Prostate gland (tissue), 2 donors: Measurements from ENCODE around the gene PSMB2.

Experiments
- POLR2A ChIP-seq: fragments of 450-650 bp; IDR thresholded peaks from one replicate; pipeline ENCODE4 v1.6.1; 2016; ENCODE audit warnings: antibody characterized with exemption, mild to moderate bottlenecking
- POLR2AphosphoS5 ChIP-seq: sonication (generic); formaldehyde crosslinking; IDR thresholded peaks from one replicate; pipeline ENCODE4 v1.6.1; 2017; ENCODE audit warnings: antibody characterized with exemption
- TF ChIP-seq, protein P1 (sequence below), 4 experiments: fragments of 200-600 bp in 2 of 4; fragments of 450-650 bp in 2 of 4; sonication (generic) in 2 of 4; IDR thresholded peaks; 1 replicate in 3 of 4; 2 replicates in 1 of 4; pipeline ENCODE4 v1.5.1; 2016 to 2019; ENCODE audit warnings: antibody characterized with exemption in 4 of 4, mild to moderate bottlenecking in 2 of 4, moderate library complexity in 2 of 4

DNA sequence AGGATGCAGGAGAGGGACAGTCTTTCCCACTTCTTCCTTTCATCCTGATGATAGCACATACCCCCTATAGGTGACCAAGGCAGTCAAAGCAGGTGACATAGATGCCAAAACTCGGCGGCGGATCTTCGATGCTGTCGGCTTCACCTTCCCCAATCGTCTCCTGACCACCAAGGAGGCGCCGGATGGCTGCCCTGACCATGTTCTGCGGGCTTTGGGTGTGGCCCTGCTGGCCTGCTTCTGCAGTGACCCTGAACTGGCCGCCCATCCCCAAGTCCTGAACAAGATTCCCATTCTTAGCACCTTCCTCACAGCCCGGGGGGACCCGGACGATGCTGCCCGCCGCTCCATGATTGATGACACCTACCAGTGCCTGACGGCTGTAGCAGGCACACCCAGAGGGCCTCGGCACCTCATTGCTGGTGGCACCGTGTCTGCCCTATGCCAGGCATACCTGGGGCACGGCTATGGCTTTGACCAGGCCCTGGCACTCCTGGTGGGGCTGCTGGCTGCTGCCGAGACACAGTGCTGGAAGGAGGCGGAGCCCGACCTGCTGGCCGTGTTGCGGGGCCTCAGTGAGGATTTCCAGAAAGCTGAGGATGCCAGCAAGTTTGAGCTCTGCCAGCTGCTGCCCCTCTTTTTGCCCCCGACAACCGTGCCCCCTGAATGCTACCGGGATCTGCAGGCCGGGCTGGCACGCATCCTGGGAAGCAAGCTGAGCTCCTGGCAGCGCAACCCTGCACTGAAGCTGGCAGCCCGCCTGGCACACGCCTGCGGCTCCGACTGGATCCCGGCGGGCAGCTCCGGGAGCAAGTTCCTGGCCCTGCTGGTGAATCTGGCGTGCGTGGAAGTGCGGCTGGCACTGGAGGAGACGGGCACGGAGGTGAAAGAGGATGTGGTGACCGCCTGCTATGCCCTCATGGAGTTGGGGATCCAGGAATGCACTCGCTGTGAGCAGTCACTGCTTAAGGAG is 80.8 kb downstream of the PSMB2 start:
- TF ChIP-seq, protein P1, sequence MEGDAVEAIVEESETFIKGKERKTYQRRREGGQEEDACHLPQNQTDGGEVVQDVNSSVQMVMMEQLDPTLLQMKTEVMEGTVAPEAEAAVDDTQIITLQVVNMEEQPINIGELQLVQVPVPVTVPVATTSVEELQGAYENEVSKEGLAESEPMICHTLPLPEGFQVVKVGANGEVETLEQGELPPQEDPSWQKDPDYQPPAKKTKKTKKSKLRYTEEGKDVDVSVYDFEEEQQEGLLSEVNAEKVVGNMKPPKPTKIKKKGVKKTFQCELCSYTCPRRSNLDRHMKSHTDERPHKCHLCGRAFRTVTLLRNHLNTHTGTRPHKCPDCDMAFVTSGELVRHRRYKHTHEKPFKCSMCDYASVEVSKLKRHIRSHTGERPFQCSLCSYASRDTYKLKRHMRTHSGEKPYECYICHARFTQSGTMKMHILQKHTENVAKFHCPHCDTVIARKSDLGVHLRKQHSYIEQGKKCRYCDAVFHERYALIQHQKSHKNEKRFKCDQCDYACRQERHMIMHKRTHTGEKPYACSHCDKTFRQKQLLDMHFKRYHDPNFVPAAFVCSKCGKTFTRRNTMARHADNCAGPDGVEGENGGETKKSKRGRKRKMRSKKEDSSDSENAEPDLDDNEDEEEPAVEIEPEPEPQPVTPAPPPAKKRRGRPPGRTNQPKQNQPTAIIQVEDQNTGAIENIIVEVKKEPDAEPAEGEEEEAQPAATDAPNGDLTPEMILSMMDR (IDR thresholded peaks at IDR 0.05), result no peak
- TF ChIP-seq POLR2A (no peak), POLR2AphosphoS5 (peak; percentile 68)
